ENCODE measurements around the gene DSG3.

Gene DSG3

DNA sequence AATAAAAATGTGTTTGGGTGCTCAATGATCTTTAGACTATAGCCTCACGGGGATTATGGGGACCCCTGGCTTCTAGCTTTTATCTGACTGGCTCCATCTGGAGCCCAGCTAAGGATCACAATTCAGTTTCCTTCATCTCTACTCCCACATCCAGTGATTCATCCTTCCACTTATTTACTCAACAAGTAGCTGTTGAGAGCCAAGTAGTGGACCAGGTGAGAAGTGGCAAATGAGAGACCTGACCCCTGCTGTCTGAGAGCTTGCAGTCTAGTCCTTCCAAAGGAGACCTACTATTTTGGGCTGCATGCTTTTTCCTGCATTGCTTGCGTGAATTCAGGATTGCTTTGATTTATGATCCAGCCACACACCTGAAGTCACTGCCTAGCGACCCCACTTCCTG, 10.7 kb upstream of the DSG3 start:
- no peak for DNase-seq

DNA sequence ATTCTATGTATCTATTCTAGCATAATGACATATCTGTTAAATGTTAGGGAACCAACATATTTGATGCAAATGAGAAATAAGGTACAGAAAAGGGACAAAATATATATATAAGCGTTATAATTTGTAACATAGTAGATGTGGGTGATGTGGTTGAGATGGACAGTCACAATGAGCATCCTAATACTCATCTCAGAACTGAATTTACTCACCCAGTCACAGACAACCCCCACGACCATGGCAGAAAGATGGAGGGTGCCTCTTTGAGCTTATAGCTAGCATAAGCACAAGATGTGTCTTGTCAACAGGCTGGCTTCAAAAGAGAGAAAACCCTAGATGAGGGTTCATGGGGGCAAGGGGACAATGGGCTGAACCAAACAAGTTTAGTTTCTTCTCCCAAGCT, 9.1 kb upstream of the DSG3 start:
- no peak for DNase-seq

DNA sequence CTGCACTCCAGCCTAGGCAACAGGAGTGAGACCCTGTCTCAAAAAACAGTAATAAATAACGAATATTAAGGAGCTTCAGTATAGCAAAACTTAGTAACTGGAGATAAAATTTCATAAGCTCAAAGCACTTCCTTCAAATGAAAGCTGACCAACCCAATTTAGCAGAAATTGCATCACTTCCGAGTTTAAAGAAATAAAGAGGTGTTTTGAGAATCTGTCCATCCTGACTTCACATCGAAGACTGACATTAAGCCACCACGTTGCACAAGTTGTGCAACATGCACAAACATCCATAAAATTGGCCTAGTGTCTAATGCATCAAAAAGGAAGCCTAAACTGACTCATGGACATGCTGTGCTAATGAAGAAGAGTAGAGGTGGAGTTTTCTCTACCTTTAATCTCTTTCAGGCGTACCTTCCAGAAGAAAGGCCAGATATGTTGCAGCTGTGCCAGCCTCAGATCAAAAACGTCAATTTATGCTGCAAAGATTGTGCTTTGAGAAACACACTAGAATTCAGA, 7.7 kb upstream of the DSG3 start:
- DNase-seq: no peak

DNA sequence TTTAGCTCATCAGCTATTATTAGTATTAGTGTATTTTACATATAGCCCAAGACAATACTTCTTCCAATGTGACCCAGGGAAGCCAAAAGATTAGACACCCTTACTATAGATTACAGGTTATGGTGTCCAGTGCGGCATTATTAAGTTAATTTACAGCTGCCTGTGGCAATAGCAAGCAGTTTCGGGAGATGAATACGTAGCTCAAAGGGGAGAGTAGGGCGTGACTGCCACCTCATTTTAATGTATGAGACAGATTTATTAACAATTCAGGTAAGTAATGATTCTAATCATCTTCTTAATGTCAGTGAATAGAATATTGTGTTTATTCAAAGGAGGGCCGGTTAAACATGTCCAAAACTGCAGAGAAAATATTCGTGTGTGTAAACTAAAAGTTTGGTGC, 6.8 kb upstream of the DSG3 start:
- no peak for DNase-seq

DNA sequence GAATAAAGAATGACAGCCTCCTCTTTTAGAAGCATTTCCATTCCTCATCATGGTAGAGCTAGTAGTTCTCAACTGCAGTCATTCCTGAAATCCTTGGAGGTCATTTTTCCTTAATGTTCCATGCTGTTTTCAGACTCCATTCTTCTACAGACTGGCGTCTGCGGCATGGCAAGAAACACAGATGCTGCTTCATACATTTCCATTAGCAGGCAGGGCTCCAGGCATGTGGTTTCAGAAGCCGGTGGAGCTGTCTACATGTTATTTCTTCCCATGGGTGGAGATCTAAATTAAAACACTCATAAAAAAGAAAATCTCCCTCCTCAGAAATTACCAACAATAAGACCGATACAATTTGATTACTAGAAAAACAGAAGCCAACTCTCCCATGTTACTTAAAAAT, 6.0 kb upstream of the DSG3 start:
- DNase-seq: no peak

DNA sequence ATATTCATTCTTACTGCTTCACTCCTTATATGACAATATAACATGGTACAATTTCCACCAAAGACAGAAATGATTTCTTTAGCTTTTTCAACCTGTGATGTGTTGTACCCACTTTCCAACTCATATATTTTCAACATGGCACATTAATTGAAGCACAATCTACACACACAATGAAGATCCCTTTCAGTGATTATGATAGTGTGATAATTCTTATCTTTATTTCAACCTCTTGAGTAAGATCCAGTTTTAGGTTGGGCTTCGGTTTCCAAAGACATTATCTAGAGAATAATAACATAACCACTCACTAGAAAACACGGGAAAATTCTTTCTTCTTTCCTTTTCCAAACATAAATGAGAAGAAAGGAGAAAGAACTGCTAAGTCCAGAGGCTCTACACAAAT, 3.4 kb upstream of the DSG3 start:
- no peak for DNase-seq

DNA sequence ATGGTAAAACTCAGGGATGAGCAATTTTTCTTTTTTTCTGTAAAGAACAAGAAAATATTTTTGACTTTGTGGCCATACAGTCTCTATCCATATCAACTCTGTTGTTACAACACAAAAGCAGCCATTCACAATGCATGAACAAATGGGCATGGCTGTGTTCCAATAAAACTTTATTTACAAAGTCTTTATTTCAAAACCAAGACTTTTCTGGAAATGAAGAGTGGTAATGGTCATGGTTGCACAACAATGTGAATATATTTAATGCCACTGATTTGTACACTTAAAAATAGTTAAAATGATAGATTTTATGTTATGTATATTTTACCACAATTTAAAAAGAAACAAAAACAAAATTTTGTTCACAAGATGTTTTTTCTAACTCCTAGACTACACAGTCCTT, 1.6 kb upstream of the DSG3 start:
- DNase-seq: no peak

DNA sequence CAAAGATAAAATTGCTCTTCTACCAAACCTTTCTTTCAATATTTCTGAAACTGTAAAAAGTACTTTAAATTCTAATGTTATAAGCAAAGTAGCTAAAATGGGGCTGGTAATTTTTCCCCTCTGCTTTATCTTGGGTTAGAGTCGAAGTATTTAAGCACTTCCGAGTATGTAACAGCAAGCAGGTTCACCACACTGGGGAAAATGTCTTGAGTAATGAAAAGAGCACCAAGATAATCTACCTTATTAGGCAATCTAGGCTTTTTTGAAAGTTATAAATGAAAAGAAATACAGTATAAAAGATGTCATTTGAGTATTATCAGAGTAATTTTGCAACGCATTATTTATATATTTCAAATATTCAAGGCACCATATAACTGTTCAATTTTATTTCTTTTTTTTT, 687 bp upstream of the DSG3 start:
- DNase-seq: no peak

DNA sequence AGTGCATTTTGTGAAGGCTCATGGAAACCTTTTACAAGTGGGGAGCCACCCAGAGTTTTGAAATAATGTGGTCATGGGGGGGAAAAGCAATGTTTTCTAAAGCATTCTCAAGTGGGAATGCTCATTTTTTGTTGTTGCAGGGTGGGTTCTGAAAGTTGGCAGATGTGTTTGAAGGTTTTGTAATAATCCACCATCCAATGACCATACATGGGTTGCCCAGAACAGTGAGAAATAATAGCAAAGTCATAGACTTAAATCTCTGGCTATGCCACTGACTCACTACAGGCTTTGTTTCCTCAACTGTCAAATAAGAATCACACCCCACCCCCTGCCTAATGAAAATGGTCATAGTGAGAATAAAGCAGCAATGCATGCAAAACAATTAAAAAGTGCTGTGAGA, 2.9 kb downstream of the DSG3 start:
- DNase-seq: no peak

DNA sequence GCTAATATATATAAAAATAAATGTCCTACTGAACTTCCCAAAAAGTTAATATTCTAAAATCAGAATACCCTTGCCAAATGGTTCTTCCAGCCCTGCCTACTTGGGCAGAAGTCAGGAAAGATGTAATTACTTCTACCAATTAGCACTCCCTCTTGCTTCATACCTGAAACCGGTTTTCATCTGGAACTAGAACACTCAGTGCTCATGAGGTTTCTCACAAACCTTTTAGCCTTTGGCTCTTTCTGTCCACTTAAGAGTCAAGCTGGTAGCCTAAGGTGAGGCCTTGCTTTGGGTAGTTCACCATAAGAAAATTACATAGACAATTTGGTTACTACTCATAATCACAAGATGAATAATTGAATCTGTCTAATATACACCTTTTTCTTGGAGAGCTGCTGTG, 4.1 kb downstream of the DSG3 start:
- no peak for DNase-seq

DNA sequence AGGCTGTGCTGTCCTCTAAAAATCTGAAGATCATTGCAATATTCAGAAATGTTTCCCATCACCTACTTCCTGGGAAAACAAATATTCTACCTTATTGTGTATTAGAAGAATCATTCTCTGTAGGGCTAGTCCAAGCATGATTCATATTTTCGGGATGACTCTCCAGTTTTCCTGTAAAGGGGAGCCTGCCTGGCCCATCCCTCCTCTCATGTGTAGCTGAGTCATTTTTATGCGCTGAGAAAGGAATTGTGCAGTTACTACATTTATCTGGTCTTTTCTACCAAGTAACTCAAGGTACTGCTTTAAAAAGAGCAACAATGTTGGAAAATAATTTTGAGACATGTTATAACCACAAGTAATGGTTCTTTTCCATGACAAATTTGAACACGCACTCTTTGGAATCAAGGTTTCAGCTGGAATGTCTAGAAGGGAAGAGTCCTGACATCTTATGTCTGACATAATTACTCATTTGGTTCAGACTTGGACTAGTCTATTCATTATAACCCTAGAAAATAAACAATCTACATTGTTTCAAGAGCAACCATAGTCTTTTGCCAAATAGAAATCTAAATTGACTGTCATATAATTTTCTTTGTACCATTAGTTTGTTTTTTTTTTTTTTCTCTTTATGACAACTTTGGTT, 6.6 kb downstream of the DSG3 start:
- DNase-seq: no peak

DNA sequence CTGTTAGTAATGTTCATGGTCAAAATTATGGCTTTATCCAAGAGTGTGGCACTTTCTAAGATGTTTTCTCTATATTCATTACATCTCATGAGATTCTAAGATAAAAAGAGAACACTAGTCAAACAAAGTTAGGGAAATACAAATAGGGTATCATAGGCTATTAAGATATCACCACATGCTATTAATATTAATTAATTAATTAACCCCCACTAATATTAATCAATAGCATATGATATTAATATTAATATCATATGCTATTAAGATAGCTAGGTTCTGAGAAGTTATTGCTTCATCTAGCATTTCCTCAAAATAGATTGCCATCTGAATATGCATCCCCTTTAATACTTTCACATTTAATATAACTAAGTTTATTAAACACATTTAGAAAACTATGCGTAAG, 22.1 kb downstream of the DSG3 start:
- DNase-seq: no peak

DNA sequence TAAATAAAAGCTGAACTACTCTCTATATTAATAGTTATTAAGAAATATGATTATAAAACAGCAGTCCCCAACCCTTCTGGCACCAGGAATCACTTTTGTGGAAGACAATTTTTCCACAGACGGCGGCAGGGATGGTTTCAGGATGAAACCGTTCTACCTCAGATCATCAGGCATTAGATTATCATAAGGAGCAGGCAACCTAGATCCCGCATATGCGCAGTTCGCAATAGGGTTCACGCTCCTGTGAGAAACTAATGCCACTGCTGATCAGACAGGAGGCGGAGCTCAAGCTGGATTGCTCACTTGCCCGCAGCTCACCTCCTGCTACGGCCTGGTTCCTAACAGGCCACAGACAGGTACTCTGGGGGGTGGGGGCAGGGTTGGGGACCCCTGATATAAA, 31.1 kb downstream of the DSG3 start:
- DNase-seq: no peak

DNA sequence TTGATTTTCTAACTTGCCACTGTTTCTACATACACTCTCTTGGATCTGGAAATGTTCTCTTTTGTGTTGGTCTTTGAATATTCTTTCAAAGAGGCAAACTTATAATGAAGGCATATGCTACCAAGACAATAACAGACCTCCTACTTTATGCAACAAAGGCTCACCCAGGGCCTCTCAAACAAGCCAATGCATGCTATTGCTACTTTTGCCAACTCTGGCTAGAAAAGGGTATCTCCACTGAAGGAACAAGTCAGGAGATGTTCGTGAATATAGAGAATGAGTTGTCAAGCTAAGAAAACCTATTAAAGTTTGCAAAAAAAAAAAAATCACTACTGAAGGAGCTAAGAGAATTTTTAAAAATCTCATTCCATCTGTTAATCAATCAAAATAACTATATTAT, 34.5 kb downstream of the DSG3 start:
- no peak for DNase-seq

DNA sequence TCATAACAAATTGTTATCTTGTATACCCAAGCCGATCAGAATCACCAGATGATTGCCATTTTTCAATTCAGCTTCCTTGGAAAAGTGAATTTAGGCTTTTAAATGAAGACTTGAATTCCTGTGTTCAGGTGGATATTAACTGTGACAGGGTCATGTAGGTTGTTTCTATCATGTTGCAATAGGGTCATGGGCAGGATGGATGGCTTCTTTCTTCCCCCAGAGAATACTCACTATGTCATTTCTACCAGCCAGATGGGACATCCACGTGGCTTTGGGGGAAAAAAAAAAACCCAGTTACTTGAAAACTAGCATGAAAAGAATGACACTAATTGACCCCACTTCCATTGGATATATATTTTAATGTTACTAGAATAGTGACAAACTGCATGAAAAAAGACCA, 35.9 kb downstream of the DSG3 start:
- no peak for DNase-seq

DNA sequence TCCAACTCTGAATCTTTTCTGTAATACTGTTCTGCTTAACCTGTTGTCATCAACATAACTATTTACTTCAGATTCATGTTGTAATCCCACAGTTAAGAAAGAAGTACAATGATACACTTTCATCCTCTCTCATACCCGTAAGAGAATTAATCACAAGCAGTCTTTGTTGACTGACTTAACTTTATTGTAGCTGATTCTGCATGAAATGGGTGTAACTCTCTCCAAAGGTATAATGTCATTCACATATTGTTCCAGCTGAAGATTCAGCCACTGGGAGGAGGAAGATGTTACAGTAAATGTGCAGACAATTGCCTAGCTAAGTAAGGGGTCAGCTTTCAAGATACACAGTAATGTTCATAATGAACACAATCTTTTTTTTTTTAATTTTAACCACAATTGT, 36.9 kb downstream of the DSG3 start:
- no peak for DNase-seq

DNA sequence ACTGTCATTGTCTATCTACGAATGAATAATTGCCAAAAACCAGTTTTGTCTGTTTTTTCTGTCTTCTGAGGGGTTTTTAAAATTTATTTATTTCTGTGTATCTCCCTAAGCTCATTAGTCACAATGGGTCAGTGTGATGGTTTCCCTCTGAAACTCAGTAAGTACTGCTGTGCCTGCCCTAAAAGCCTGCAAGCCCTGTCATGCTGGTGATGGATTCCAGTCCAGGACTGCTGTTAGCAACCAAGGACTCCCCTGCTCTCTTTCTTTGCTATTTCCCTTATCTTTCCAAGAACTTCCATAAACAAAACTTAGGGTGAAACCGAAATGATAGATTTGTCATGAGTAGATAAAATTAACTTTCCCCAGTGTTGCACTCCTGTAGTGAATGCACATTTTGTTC, 38.6 kb downstream of the DSG3 start:
- peak; percentile 88 for DNase-seq

DNA sequence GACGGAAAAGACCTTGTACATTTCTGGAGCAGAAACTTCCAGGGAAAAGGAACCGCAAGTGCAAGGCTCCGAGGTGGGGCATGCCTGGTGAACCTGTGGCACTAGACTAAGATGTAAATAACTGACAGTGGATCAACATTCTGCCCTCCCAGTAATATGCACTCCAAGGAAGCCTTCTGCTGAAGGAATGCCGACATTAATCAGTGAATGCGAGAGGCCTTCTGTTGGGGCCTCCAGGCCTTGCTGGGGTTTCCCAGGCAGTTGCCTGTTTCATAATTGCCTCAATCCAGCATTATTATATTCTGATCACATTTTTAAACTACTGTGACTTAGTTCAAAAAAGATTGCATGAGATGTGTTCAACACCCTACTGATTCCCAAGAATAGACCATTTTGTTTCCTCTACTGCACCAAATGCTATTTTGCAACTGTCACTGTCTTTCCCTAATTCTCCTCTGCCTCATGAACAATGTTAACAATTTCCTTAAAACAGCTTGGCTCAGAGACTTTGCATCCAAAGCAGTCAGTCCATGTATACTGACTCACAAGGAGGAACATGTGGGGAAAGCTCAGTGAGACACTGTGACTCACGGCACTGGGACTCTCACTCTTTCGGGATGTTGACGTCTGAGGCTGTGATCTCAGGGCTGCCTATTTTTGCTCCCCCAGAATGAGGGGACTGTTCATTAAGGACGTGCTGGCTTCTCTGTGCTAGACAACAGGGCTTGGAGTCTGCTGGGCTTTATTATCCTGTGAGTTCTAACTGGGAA, 39.9 kb downstream of the DSG3 start:
- peak; percentile 86 for DNase-seq

DNA sequence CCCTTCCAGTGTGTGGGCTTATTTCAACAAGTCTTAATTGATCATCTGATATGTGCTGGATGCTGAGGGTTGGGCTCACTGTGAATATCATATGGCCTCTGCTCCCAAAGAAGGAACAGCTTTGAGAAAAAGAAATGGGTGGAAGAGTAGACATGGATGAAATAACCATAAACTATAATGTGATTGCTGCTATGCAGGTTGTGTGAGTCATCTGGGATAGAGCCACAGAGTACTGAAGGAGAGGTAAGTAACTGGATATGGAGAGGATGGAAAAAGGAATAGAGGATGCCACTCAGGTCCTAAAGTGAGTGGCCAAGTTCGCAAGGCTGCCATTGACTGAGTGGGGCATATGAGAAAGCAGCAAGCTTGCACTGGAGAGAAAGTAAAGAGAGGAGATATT, 41.8 kb downstream of the DSG3 start:
- no peak for DNase-seq

DNA sequence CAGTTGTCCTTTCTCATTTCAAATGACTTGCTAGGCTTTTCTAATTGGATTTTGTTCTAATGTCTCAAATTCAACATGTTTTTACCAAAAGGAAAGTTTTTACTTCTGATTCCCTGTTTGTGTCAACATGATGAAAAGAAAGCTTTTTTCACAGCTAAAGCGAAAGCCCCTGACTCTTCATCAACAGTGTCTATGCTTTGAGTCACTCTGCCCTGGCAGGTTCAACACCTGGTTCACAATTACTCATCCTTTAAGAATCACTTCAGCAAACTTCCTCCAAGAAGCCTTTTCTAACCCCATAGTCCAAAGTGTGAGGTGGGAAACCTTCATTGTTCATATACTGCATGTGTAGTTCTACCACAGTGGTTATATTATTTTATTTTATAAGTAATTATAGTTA, 42.8 kb downstream of the DSG3 start:
- DNase-seq: no peak

DNA sequence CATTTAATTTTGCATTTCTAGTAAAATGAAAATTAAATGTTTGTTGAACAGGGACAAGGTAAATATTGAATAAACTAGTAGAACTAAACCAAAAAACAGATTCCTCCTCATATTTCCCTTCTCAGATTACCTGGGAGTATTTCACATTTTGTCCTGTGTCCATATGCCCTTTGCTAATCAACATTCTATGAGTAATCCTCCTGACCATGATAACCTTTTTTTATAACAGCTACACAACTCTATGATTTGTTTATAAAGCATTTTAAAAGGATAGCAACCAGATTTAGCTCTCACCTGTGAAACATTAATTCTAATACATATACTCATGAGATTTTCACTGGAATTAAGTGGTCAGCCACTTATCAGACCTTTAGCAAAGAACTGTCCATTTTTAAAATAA, 43.3 kb downstream of the DSG3 start:
- DNase-seq: no peak

DNA sequence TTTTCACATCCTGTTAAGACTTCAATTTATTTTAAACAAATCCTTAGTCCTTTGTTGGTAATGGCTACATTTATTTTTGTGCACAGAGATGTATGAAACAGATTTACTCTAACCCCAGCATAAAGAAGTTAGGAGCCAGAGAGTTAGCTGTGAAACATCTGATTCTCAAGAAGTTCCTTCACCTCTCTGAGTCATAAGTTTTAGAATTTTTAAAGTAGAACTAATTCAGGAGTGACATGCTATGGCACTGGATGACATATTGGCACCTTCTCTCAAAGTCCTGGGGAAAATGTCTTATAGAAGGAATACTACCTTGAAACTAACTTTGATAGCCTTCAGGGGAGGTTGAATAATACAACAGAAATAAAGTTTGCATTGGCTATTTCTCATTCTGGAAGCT, 44.0 kb downstream of the DSG3 start:
- DNase-seq: no peak

DNA sequence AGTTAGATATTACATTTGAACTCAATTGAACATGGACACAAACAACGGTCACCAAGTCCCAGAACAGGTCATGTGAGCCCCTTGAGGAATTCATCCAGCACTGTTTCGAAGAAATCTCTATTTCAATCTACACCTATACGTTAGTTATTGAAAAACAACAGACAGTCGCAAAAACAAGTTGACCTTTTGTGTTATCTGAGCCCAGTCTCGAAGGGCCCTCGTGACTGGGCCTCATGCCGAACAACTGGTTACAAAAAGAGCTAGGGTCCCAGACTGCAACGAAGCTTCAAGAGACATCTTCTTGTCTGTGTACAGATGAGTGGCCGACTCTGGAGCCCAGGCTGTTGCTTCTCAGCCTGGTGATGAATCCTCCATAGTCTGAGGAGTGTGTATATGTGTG, 45.1 kb downstream of the DSG3 start:
- DNase-seq: no peak

DNA sequence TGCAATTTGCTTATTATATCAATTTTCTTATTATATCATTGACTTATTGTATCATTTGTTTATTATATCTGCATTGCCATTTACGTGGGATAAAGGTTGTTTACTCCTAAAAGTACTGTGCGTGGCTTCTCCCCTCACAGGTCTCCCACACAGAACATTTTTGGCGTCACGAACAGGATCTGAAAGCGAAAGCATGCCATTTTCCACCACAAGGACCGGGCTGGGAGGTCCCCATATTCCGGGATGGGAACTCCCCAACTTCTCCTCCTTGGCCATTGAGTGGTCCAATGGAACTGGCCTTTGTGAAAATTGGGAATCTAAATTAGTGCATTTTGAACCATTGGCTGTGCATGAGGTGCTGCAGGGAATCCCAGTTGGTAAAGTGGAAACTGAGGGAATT, 45.6 kb downstream of the DSG3 start:
- DNase-seq: no peak

DNA sequence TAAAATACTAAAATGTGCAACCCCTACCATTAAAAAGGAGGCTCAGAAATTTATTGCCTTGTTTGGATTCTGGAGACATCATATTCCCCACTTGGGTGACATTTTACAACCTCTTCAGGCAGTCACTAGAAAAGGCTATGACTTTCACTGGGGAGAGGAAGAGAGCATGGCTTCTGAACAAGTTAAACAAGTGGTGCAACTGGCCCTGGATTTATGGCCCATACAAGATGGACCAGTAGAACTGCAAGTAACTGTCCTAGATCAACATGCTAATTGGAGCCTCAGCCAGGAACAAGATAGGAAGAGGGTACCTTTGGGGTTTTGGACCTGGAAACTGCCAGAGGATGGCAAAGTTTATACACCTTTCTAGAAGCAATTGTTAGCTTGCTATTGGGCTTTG, 46.4 kb downstream of the DSG3 start:
- no peak for DNase-seq

All from islet precursor cell (in vitro differentiated cells).